HEK293 (cell line): ENCODE measurements around the gene NEB.
A peak's percentile ranks its signal among the peaks of the same experiment; 100 is the strongest.

Experiments
- CTCF ChIA-PET: fragments of 350-600 bp; formaldehyde crosslinking; extraction: SDS; loops from one replicate; lab custom pipeline; 2021; ENCODE audit warnings: antibody characterized with exemption; lab: Yijun Ruan, JAX
- POLR2A ChIA-PET: fragments of 300-600 bp; formaldehyde crosslinking; extraction: SDS; loops from one replicate; lab custom pipeline; 2020; ENCODE audit warnings: antibody characterized with exemption, inconsistent platforms; lab: Yijun Ruan, JAX
- H3K27ac ChIP-seq: fragments of 200-500 bp; sonication (Bioruptor generic); 2 replicates; pipeline ENCODE4 v1.5.1; 2014; ENCODE audit warnings: low read depth, low read length, control low read depth, inconsistent platforms; ENCODE audit errors: extremely low read depth
- H3K36me3 ChIP-seq, 2 experiments: fragments of 200-500 bp in 1 of 2; sonication (Bioruptor generic) in 1 of 2; 1 replicate in 1 of 2; 2 replicates in 1 of 2; pipeline ENCODE4 v1.5.1; 2014 to 2017; ENCODE audit warnings: inconsistent platforms in 2 of 2, low read length in 2 of 2; ENCODE audit not compliant: control insufficient read depth in 2 of 2, insufficient read depth in 1 of 2
- H3K4me1 ChIP-seq: fragments of 200-500 bp; sonication (Bioruptor generic); 2 replicates; pipeline ENCODE4 v1.5.1; 2014; ENCODE audit warnings: mild to moderate bottlenecking, low read length, inconsistent platforms; ENCODE audit not compliant: control insufficient read depth, insufficient read depth
- H3K4me3 ChIP-seq: 2 replicates; pipeline ENCODE4 v1.5.1; 2011; ENCODE audit warnings: low read depth, mild to moderate bottlenecking, control low read depth, low read length, moderate library complexity
- H3K9me3 ChIP-seq: fragments of 200-500 bp; sonication (Bioruptor generic); 2 replicates; pipeline ENCODE4 v1.5.1; 2014; ENCODE audit warnings: low read depth, low read length, inconsistent platforms; ENCODE audit not compliant: control insufficient read depth, insufficient read depth
- ATF2 ChIP-seq: fragments of 450-650 bp; formaldehyde crosslinking; IDR thresholded peaks from 2 replicates; pipeline ENCODE4 v1.5.1; 2016; ENCODE audit warnings: missing biosample characterization, missing genetic modification characterization, low read depth
- HOXC10 ChIP-seq: sonication (generic); formaldehyde crosslinking; IDR thresholded peaks from 2 replicates; pipeline ENCODE4 v1.8.1; 2023; ENCODE audit warnings: mild to moderate bottlenecking, missing genetic modification reagents
- IKZF3 ChIP-seq: fragments of 450-650 bp; IDR thresholded peaks from 2 replicates; pipeline ENCODE4 v1.5.0; 2018; ENCODE audit warnings: missing biosample characterization, mild to moderate bottlenecking, missing genetic modification characterization, moderate library complexity
- INSM2 ChIP-seq: fragments of 450-650 bp; formaldehyde crosslinking; IDR thresholded peaks from 2 replicates; pipeline ENCODE4 v1.5.1; 2016; ENCODE audit warnings: missing biosample characterization, missing genetic modification characterization
- PRDM4 ChIP-seq: fragments of 450-650 bp; formaldehyde crosslinking; IDR thresholded peaks from 2 replicates; pipeline ENCODE4 v1.5.1; 2017; ENCODE audit warnings: missing biosample characterization, missing genetic modification characterization
- SETDB1 ChIP-seq: IDR thresholded peaks from one replicate; pipeline ENCODE4 v1.6.1; 2017; ENCODE audit warnings: mild to moderate bottlenecking, low read length, moderate library complexity, mixed read lengths; ENCODE audit not compliant: insufficient read length
- SP7 ChIP-seq: fragments of 450-650 bp; formaldehyde crosslinking; IDR thresholded peaks from 2 replicates; pipeline ENCODE4 v1.5.1; 2016; ENCODE audit warnings: missing biosample characterization, missing genetic modification characterization
- ZBTB17 ChIP-seq: fragments of 450-650 bp; formaldehyde crosslinking; IDR thresholded peaks from 2 replicates; pipeline ENCODE4 v1.5.1; 2016; ENCODE audit warnings: missing biosample characterization, missing genetic modification characterization
- ZBTB7A ChIP-seq: fragments of 450-650 bp; formaldehyde crosslinking; IDR thresholded peaks from 2 replicates; pipeline ENCODE4 v1.5.1; 2016; ENCODE audit warnings: low read depth, missing biosample characterization, missing genetic modification characterization
- ZNF133 ChIP-seq: fragments of 450-650 bp; formaldehyde crosslinking; IDR thresholded peaks from 2 replicates; pipeline ENCODE4 v1.5.1; 2016; ENCODE audit warnings: missing biosample characterization, missing genetic modification characterization
- ZNF19 ChIP-seq: fragments of 450-650 bp; formaldehyde crosslinking; IDR thresholded peaks from 2 replicates; pipeline ENCODE4; 2016; ENCODE audit warnings: missing biosample characterization, missing genetic modification characterization, low read depth
- ZNF214 ChIP-seq: fragments of 450-650 bp; formaldehyde crosslinking; IDR thresholded peaks from 2 replicates; pipeline ENCODE4 v1.5.1; 2017; ENCODE audit warnings: missing biosample characterization, mild to moderate bottlenecking, missing genetic modification characterization, borderline replicate concordance
- ZNF221 ChIP-seq: fragments of 450-650 bp; formaldehyde crosslinking; IDR thresholded peaks from 2 replicates; pipeline ENCODE4 v1.5.1; 2017; ENCODE audit warnings: missing biosample characterization, missing genetic modification characterization, borderline replicate concordance
- ZNF391 ChIP-seq: fragments of 450-650 bp; formaldehyde crosslinking; IDR thresholded peaks from 2 replicates; pipeline ENCODE4 v1.5.1; 2016; ENCODE audit warnings: low read depth, missing biosample characterization, missing genetic modification characterization, borderline replicate concordance
- ZNF404 ChIP-seq: fragments of 450-650 bp; formaldehyde crosslinking; IDR thresholded peaks from 2 replicates; pipeline ENCODE4 v1.5.1; 2017; ENCODE audit warnings: missing biosample characterization, missing genetic modification characterization
- ZNF426 ChIP-seq: fragments of 450-650 bp; formaldehyde crosslinking; IDR thresholded peaks from 2 replicates; pipeline ENCODE4 v1.5.1; 2017; ENCODE audit warnings: missing biosample characterization, missing genetic modification characterization, mild to moderate bottlenecking, inconsistent platforms, moderate library complexity
- ZNF513 ChIP-seq: fragments of 450-650 bp; IDR thresholded peaks from 2 replicates; pipeline ENCODE4 v1.5.1; 2018; ENCODE audit warnings: missing biosample characterization, missing genetic modification characterization
- ZNF585B ChIP-seq: fragments of 450-650 bp; formaldehyde crosslinking; IDR thresholded peaks from 2 replicates; pipeline ENCODE4 v1.5.1; 2016; ENCODE audit warnings: missing biosample characterization, missing genetic modification characterization
- ZNF621 ChIP-seq: fragments of 450-650 bp; formaldehyde crosslinking; IDR thresholded peaks from 2 replicates; pipeline ENCODE4 v1.5.1; 2017; ENCODE audit warnings: missing biosample characterization, missing genetic modification characterization
- ZNF701 ChIP-seq: fragments of 450-650 bp; formaldehyde crosslinking; IDR thresholded peaks from 2 replicates; pipeline ENCODE4 v1.5.1; 2016; ENCODE audit warnings: missing biosample characterization, missing genetic modification characterization

NEB gene

GRCh38 chr2:151634736-151635467 is 99.4 kb downstream of the NEB start:
- no peak overlapping the region for H3K4me3 ChIP-seq
- ChIA-PET CTCF (interaction anchor here (1.1 kb wide), 1 partner anchor 10 kb away, joined by 4 read pairs; no protein-coding TSS in a partner anchor), POLR2A (no interaction called here)
- H3K27ac ChIP-seq = no peak overlapping the region
- no peak for TF ChIP-seq ZNF214
- TF ChIP-seq ZNF133 (tag by site-specific recombination) = peak; percentile 90
- peak; percentile 17 for TF ChIP-seq SETDB1
- no peaks in the 10 kb centered on the region for H3K36me3 ChIP-seq
- H3K9me3 ChIP-seq = no peaks in the 10 kb centered on the region
- no peaks in the 10 kb centered on the region for H3K4me1 ChIP-seq

- ChIA-PET CTCF (interaction anchor here (0.6 kb wide), 1 partner anchor 543 kb away, joined by 3 read pairs; no protein-coding TSS in a partner anchor), POLR2A (no interaction called here)
- no peaks in the 10 kb centered on the region for H3K9me3 ChIP-seq
- no peak overlapping the region for H3K4me3 ChIP-seq
- no peaks in the 10 kb centered on the region for H3K4me1 ChIP-seq
- no peak for TF ChIP-seq ZBTB17 (tag by site-specific recombination)
- TF ChIP-seq PRDM4 (tag by site-specific recombination) = no peak
- no peaks in the 10 kb centered on the region for H3K36me3 ChIP-seq
- H3K27ac ChIP-seq = no peak overlapping the region
These were observed 101.2 kb downstream of the NEB start for GRCh38 chr2:151632993-151633565.

GRCh38 chr2:151630372-151630771 is 103.9 kb downstream of the NEB start:
- CTCF ChIA-PET = interaction anchor here (1.7 kb wide), 1 partner anchor 15 kb away, joined by 5 read pairs; no protein-coding TSS in a partner anchor

GRCh38 chr2:151627353-151627752 is 106.9 kb downstream of the NEB start:
- no peak overlapping the region for H3K4me3 ChIP-seq
- ChIA-PET CTCF (no interaction called here), POLR2A (no interaction called here)
- H3K27ac ChIP-seq = no peak overlapping the region
- no peaks in the 10 kb centered on the region for H3K36me3 ChIP-seq
- no peaks in the 10 kb centered on the region for H3K9me3 ChIP-seq
- no peaks in the 10 kb centered on the region for H3K4me1 ChIP-seq
- TF ChIP-seq ZNF426 (tag by site-specific recombination) (no peak), ZNF19 (tag by site-specific recombination) (no peak), INSM2 (tag by site-specific recombination) (no peak), ZNF221 (no peak), ZNF391 (tag by site-specific recombination) (no peak), SP7 (tag by site-specific recombination) (no peak), ZNF513 (tag by site-specific recombination) (no peak), ZNF585B (no peak), IKZF3 (tag by site-specific recombination) (no peak), ZNF404 (tag by site-specific recombination) (no peak), ZNF621 (no peak)

More at GRCh38 chr2:151630372-151630771, 103.9 kb downstream of the NEB start:
- no peaks in the 10 kb centered on the region for H3K4me1 ChIP-seq
- H3K36me3 ChIP-seq = no peaks in the 10 kb centered on the region
- no peak overlapping the region for H3K27ac ChIP-seq
- POLR2A ChIA-PET = no interaction called here
- TF ChIP-seq HOXC10 (CRISPR knock-in tag) (no peak), ATF2 (tag by site-specific recombination) (no peak), ZNF701 (tag by site-specific recombination) (no peak), ZBTB7A (tag by site-specific recombination) (no peak)
- H3K4me3 ChIP-seq = no peak overlapping the region
- no peaks in the 10 kb centered on the region for H3K9me3 ChIP-seq
